Coronary artery (tissue), 2 donors: ENCODE data around the gene GSTT2.

ENCODE experiments used
- DNase-seq: peaks from one replicate; pipeline ENCODE4 v3.0.0-alpha.2; 2017; ENCODE audit warnings: low spot score
- H3K27ac ChIP-seq, 2 donors: fragments of 200-600 bp; sonication (generic); one replicate each; pipeline ENCODE4 v1.5.1; 2016 to 2019
- H3K4me3 ChIP-seq: fragments of 200-600 bp; sonication (generic); 2 replicates; pipeline ENCODE4 v1.5.1; 2016; ENCODE audit warnings: mild to moderate bottlenecking, moderate library complexity
- TF ChIP-seq, protein P1 (sequence below): fragments of 200-600 bp; sonication (generic); IDR thresholded peaks from one replicate; pipeline ENCODE4 v1.5.1; 2019; ENCODE audit warnings: antibody characterized with exemption

Gene GSTT2

DNA sequence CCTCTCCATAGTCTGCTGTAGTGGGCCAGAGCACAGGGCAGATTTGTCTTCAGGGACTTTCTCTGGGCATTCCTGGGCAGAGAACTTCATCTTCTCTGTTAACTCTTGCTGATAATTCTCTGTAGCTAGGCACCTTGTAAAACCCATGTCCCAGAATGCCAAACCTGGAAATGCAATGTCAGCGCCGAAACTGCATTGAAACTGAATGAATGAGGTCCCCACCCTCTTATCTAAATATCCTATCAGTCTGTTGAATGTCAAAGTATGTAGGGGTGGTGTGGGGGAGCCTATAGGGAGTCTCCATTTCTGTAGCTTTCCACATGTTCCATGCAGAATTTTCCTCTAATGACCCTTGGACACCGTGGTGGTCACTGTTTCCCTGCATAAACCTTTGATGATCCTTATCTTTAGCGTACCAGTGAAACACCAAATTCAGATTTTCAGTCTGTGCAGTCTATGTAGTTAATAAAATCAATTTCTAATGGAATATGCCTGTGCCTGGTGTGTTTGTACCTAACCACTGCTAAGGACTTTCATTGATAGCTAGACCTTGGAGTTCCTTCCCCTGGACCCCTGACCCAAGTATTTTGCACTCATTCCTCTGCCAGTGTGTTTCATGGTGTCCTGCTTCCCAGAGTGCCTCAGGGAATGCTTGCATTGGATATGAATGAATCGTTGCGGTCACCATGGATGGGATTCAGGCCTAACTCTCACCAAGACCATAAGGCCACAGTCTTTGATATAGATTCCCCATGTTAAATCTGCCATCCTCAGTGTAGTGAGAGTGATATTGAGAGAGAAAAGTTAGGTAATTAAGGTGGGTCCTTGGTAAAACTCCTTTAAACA, 28.7 kb downstream of the GSTT2 start:
- Histone ChIP-seq H3K27ac (no peak overlapping the region), H3K4me3 (no peak overlapping the region)
- DNase-seq: no peak
- TF ChIP-seq, protein P1, sequence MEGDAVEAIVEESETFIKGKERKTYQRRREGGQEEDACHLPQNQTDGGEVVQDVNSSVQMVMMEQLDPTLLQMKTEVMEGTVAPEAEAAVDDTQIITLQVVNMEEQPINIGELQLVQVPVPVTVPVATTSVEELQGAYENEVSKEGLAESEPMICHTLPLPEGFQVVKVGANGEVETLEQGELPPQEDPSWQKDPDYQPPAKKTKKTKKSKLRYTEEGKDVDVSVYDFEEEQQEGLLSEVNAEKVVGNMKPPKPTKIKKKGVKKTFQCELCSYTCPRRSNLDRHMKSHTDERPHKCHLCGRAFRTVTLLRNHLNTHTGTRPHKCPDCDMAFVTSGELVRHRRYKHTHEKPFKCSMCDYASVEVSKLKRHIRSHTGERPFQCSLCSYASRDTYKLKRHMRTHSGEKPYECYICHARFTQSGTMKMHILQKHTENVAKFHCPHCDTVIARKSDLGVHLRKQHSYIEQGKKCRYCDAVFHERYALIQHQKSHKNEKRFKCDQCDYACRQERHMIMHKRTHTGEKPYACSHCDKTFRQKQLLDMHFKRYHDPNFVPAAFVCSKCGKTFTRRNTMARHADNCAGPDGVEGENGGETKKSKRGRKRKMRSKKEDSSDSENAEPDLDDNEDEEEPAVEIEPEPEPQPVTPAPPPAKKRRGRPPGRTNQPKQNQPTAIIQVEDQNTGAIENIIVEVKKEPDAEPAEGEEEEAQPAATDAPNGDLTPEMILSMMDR: no peak

DNA sequence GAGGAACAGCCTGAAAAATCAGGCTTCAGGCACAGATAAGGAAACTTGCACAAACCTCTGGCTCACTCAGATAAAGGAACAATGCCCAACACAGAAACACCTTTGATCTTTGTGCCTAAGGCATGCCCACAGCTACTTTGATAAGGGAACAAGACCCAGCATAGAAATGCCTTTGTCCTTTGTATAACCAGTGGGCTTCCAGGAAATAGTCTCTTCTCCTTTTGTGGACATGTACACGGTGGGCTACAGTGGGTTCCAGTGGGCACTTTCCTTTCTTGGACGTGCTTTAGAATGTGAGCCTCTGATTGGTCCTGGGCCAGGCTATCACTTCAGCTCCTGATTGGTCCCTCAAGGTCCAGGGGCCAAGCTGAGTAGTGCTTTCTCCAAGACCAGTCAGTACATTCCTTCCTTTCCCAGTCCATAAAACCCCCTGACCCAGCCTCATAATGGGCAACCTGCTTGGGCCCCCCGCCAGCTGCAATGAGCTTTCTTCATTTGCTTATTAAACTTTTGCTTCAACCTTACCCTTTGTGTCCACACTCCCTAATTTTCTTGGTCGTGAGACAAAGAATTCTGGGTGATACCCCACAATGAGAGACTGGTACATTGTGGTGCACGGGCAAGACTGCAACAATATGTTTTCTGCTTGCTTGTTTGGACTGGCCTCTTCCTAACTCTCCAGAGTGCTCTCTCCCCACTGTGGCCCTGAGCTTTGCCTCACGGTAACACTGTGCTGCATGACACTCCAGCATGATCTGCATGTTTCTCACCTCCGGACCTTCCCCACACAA, 29.5 kb downstream of the GSTT2 start:
- no peak overlapping the region for H3K4me3 ChIP-seq
- no peak overlapping the region for H3K27ac ChIP-seq
- TF ChIP-seq, protein P1: no peak
- no peak for DNase-seq

DNA sequence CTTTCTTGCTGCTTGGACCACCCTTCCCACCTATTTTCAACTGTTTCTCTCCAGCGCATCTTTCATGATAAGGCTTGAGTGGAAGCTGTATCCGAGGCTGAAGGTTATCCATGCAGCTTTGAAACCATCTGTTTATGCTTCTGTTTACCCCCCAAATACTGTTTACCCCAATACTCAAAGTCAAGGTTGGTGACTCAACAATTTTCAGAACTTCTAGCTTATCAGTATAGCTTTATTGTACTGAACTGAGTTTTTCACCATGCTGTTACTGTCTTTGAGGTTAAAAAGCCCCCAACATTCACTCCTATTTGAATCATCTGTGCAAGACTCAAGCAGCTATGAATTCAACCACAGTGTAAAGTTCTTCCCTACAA, 30.1 kb downstream of the GSTT2 start:
- H3K27ac ChIP-seq: no peak overlapping the region
- no peak overlapping the region for H3K4me3 ChIP-seq
- DNase-seq: no peak
- TF ChIP-seq, protein P1: no peak

DNA sequence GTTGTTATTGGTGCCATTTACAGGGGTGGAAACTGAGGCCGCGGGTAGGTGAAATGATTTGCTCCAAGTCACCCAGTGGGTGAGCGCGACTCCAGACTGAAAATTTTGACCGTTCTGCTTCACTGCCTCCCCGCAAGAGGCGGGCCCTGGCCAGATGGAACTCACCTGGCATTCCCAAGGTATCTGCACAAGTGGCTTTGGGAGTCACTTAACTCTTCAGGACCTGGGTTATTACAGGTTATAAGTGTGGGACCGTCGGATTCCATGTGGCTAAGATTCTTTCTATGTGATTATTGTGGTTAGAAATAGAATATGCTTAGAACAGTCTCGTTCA, 31.8 kb downstream of the GSTT2 start:
- TF ChIP-seq, protein P1: no peak
- Histone ChIP-seq H3K27ac (peak overlapping the region; percentile 31 to 82), H3K4me3 (peak overlapping the region; percentile 87)
- DNase-seq: no peak

DNA sequence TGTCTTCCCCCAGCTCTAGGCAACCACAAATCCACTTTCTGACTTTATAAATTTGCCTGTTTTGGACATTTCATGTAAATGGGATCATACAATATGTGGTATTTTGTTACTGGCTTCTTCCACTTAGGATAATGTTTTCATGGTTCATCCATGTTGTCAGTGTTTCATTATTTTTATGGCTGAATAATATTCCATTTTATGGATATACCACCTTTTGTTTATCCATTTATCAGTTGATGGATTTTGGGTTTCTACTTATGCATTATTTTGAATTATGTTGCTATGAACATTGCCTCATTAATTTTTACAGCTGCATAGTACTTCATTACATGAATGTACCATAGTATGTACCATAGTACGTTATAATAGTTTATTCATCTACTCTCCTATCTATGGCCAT, 36.2 kb downstream of the GSTT2 start:
- Histone ChIP-seq H3K27ac (no peak overlapping the region), H3K4me3 (no peak overlapping the region)
- DNase-seq: no peak
- TF ChIP-seq, protein P1: no peak

DNA sequence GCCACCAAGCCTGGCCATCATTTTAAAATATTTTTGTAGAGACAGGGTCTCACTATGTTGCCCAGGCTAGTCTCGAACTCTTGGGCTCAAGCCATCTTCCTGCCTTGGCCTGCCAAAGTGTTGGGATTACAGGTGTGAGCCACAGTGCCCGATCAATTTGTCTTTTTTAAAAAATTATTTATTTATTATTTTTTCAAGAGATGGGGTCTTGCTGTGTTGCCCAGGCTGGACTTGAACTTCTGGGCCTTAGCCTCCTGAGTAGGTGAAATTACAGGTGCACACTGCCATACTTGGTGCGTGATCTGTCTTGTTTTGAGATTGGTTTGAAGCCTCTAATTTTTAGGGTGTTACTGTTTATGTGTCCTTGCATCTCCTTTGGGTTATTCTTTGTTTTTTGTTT, 41.4 kb downstream of the GSTT2 start:
- TF ChIP-seq, protein P1: no peak
- Histone ChIP-seq H3K4me3 (no peak overlapping the region), H3K27ac (no peak overlapping the region)
- DNase-seq: no peak
